Measurements from ENCODE around the gene NUDCD3. TPM values are rescaled to one million over a fixed set of nuclear protein-coding genes. Genes with fewer than 3 reads are reported as not detected.

NUDCD3 gene
- total RNA-seq, 4 donors from 2014 or later: 44.9 to 92.4 (median 73.0) TPM

DNA sequence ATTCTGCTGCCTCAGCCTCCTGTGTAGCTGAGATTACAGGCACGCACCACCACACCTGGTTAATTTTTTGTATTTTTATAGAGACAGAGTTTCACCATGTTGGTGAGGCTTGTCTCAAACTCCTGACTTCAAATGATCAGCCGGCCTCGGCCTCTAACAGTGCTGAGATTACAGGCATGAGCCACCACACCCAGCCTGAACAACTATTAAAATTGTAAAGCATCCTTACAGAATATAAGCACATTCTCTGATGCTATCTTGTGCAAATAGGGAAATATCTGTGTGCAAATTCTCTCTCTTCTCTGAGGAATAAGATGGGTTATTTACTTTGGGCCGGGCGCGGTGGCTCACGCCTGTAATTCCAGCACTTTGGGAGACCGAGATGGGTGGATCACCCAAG is 12.5 kb downstream of the NUDCD3 start:
- Histone ChIP-seq H3K27me3 (no peaks in the 10 kb centered on the region), H3K9me3 (peaks cover 0 to 2% (median 0%) of the 10 kb centered on the region in 4 donors), H3K27ac (replicated peaks in 1 of 4) (no peak overlapping the region), H3K4me1 (peaks cover 17 to 27% (median 22%) of the 10 kb centered on the region in 4 donors), H3K4me3 (no peak overlapping the region), H3K36me3 (peaks cover 30 to 75% (median 54%) of the 10 kb centered on the region in 4 donors)
- DNase-seq (ENCODE audit: extremely low spot score): no peak
- intact Hi-C loops (cut with DNase I): loop anchor here (2.0 kb wide), 1 partner anchor 237 kb away; no protein-coding TSS in a partner anchor
- TF ChIP-seq EP300 (IDR thresholded peaks at IDR 0.05) (no peak), POLR2A (IDR thresholded peaks at IDR 0.05; ENCODE audit: low read depth) (no peak), POLR2AphosphoS5 (IDR thresholded peaks at IDR 0.05) (no peak), CTCF (IDR thresholded peaks at IDR 0.05) (no peak)
- WGBS: 93% methylated on average over 7 of the region's 8 CpGs

- Histone ChIP-seq H3K4me1 (peaks cover 24 to 34% (median 24%) of the 10 kb centered on the region in 4 donors), H3K27ac (replicated peaks in 1 of 4) (no peak overlapping the region), H3K4me3 (no peak overlapping the region), H3K36me3 (peaks cover 23 to 68% (median 47%) of the 10 kb centered on the region in 4 donors), H3K9me3 (no peaks in the 10 kb centered on the region), H3K27me3 (no peaks in the 10 kb centered on the region)
- no peak for DNase-seq (ENCODE audit: extremely low spot score)
- 31% methylated on average over 6 of the region's 6 CpGs for WGBS
- no peak for TF ChIP-seq EP300 (IDR thresholded peaks at IDR 0.05)
- no peak for TF ChIP-seq POLR2A (IDR thresholded peaks at IDR 0.05; ENCODE audit: low read depth)
- TF ChIP-seq CTCF (IDR thresholded peaks at IDR 0.05): peak; percentile 86 to 96 (median 90)
- peak in 1 of 2 donors; percentile 36 for TF ChIP-seq POLR2AphosphoS5 (IDR thresholded peaks at IDR 0.05)
- intact Hi-C loops (cut with DNase I): loop anchor here (2.0 kb wide), 1 partner anchor 236 kb away; no protein-coding TSS in a partner anchor
Observed at GRCh38 chr7:44477063-44477830, 13.2 kb downstream of the NUDCD3 start.

- 85% methylated on average over 5 of the region's 5 CpGs for WGBS
- DNase-seq (ENCODE audit: extremely low spot score): no peak
- intact Hi-C loops (cut with DNase I): loop anchor here (2.0 kb wide), 1 partner anchor 236 kb away; no protein-coding TSS in a partner anchor
- TF ChIP-seq EP300 (IDR thresholded peaks at IDR 0.05) (no peak), POLR2A (IDR thresholded peaks at IDR 0.05; ENCODE audit: low read depth) (no peak), CTCF (IDR thresholded peaks at IDR 0.05) (no peak), POLR2AphosphoS5 (IDR thresholded peaks at IDR 0.05) (no peak)
- Histone ChIP-seq H3K27me3 (no peaks in the 10 kb centered on the region), H3K9me3 (no peaks in the 10 kb centered on the region), H3K27ac (replicated peaks in 1 of 4) (no peak overlapping the region), H3K36me3 (peaks cover 15 to 66% (median 42%) of the 10 kb centered on the region in 4 donors), H3K4me1 (peaks cover 24 to 42% (median 31%) of the 10 kb centered on the region in 4 donors), H3K4me3 (no peak overlapping the region)
Observed at GRCh38 chr7:44476313-44476712, 14.1 kb downstream of the NUDCD3 start.

GRCh38 chr7:44473295-44473694 is 17.2 kb downstream of the NUDCD3 start:
- H3K36me3 ChIP-seq: peaks cover 0 to 50% (median 21%) of the 10 kb centered on the region in 4 donors

More at GRCh38 chr7:44473295-44473694, 17.2 kb downstream of the NUDCD3 start:
- Histone ChIP-seq H3K9me3 (no peaks in the 10 kb centered on the region), H3K4me3 (no peak overlapping the region), H3K4me1 (peaks cover 34 to 65% (median 56%) of the 10 kb centered on the region in 4 donors), H3K27me3 (no peaks in the 10 kb centered on the region), H3K27ac (replicated peaks in 1 of 4) (no peak overlapping the region)
- WGBS: 79% methylated on average over 3 of the region's 3 CpGs
- no peak for DNase-seq (ENCODE audit: extremely low spot score)
- intact Hi-C loops (cut with DNase I): no loop called here
- TF ChIP-seq EP300 (IDR thresholded peaks at IDR 0.05) (no peak), POLR2A (IDR thresholded peaks at IDR 0.05; ENCODE audit: low read depth) (no peak), CTCF (IDR thresholded peaks at IDR 0.05) (no peak), POLR2AphosphoS5 (IDR thresholded peaks at IDR 0.05) (no peak)

All from esophagus muscularis mucosa (tissue), 4 donors.